Fibroblast of lung (primary cell): ENCODE measurements around the gene TMEM239. TPM values are rescaled to one million over a fixed set of nuclear protein-coding genes. Genes with fewer than 3 reads are reported as not detected.
"Not testable (repeated sequence)": the region's sequence is repeated elsewhere in the genome, so short reads cannot be mapped to it uniquely, and the experiment has no call there.

Experiments
- DNase-seq, 2 donors: peaks; one replicate each; pipeline versions ENCODE4 v3.0.0 to v3.0.0-alpha.2; 2010; ENCODE audit warnings: low read depth in 2 of 2
- H2AFZ ChIP-seq: 2 replicates; pipeline ENCODE4 v1.5.1; 2012; ENCODE audit warnings: low read length, control low read depth, inconsistent platforms
- H3K27ac ChIP-seq: 2 replicates; pipeline ENCODE4 v1.5.1; 2011; ENCODE audit warnings: low read length, control low read depth; ENCODE audit not compliant: insufficient read depth
- H3K27me3 ChIP-seq: 2 replicates; pipeline ENCODE4 v1.5.1; 2011; ENCODE audit warnings: mild to moderate bottlenecking, low read length; ENCODE audit not compliant: control insufficient read depth, insufficient read depth
- H3K36me3 ChIP-seq: 2 replicates; pipeline ENCODE4 v1.5.1; 2011; ENCODE audit warnings: low read length; ENCODE audit not compliant: control insufficient read depth, insufficient read depth
- H3K4me1 ChIP-seq: 2 replicates; pipeline ENCODE4 v1.5.1; 2011; ENCODE audit warnings: low read length; ENCODE audit not compliant: control insufficient read depth, insufficient read depth; ENCODE audit errors: extremely low read depth
- H3K4me2 ChIP-seq: 2 replicates; pipeline ENCODE4 v1.5.1; 2011; ENCODE audit warnings: low read length, control low read depth; ENCODE audit not compliant: insufficient read depth; ENCODE audit errors: extremely low read depth
- H3K4me3 ChIP-seq, 4 experiments: fragments of 200-600 bp in 1 of 4; sonication (generic) in 1 of 4; replicated peaks in 1 of 4; 2 replicates each; pipeline ENCODE4 v1.5.1; 2011 to 2016; ENCODE audit warnings: low read length in 4 of 4, low read depth in 3 of 4, mild to moderate bottlenecking in 3 of 4, control low read depth in 2 of 4, inconsistent platforms in 1 of 4, mixed read lengths in 1 of 4; ENCODE audit not compliant: insufficient read depth in 1 of 4; ENCODE audit errors: control extremely low read depth in 1 of 4
- H3K79me2 ChIP-seq: 2 replicates; pipeline ENCODE4 v1.5.1; 2012; ENCODE audit warnings: mild to moderate bottlenecking, low read length, inconsistent platforms; ENCODE audit not compliant: control insufficient read depth, insufficient read depth
- H3K9ac ChIP-seq: 2 replicates; pipeline ENCODE4 v1.5.1; 2011; ENCODE audit warnings: mild to moderate bottlenecking, low read length, control low read depth; ENCODE audit not compliant: insufficient read depth
- H3K9me3 ChIP-seq: 2 replicates; pipeline ENCODE4 v1.5.1; 2012; ENCODE audit warnings: low read depth, low read length; ENCODE audit not compliant: control insufficient read depth, insufficient read depth
- H4K20me1 ChIP-seq: 2 replicates; pipeline ENCODE4 v1.5.1; 2011; ENCODE audit warnings: low read length; ENCODE audit not compliant: control insufficient read depth, insufficient read depth; ENCODE audit errors: extremely low read depth
- EZH2 ChIP-seq: IDR thresholded peaks from 2 replicates; pipeline ENCODE4 v1.5.1; 2012; ENCODE audit warnings: low read length, control low read depth, mild to moderate bottlenecking; ENCODE audit errors: missing control alignments
- polyA minus RNA-seq: library from RNA; depleted of rRNA, polyadenylated mRNA; stranded (reverse); fragments of >200 nt; gene quantifications from 2 replicates; pipeline ENCODE4 v1.2.3, GENCODE V29; 2011; ENCODE audit warnings: low replicate concordance
- polyA plus RNA-seq, 2 donors: library from polyadenylated mRNA; depleted of rRNA in 1 of 2; stranded (reverse) in 1 of 2; unstranded in 1 of 2; fragments of >200 nt; gene quantifications; 2 replicates each; pipeline ENCODE4 v1.2.1, GENCODE V29; 2011 to 2012; ENCODE audit warnings: missing spikeins in 1 of 2
- total RNA-seq: library from RNA; depleted of rRNA; stranded (reverse); fragments of >200 nt; gene quantifications from 2 replicates; pipeline ENCODE4 v1.2.1, GENCODE V29; 2014
- TF ChIP-seq, protein P1 (sequence below), 2 donors: IDR thresholded peaks in 1 of 2; conservative IDR thresholded peaks in 1 of 2; 1 replicate in 1 of 2; 2 replicates in 1 of 2; pipeline ENCODE4 v1.5.1; 2011 to 2012; ENCODE audit warnings: low read length in 2 of 2, control low read depth in 1 of 2, inconsistent platforms in 1 of 2, low read depth in 1 of 2, mild to moderate bottlenecking in 1 of 2

Gene TMEM239
- total RNA-seq, result under 0.01 TPM in 1 of 2 replicates, not detected in the other
- polyA plus RNA-seq, result 0.03 TPM in 1 of 2 replicates, not detected in the other
- polyA plus RNA-seq (2012), result not detected in 2 replicates
- not detected in 2 replicates for polyA minus RNA-seq

DNA sequence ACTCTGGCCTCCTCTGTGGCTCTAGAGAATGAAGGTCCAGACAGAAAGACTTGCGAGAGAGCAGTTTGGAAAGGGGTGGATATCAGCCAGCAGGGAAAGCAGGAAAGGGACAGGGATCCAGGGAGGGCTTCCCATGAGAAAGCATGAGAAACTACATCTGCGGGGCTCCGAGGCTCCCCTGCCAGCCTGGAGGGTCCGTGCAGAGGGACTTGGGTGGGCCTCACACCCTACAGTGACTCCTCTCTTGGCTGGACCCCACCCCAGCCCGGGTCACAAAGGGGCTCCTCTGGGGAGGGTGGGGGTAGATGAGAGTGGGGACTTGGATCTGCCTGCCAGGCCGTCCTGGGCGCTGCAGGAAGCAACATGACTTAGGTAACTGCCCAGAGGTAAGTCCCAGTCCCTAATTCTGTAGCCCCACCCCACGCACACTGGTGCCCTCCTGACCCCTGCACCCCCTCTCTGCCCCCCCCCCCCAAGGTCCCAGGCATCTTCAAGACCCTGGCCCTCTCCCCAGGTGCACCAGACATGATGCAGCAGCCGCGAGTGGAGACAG lies at the start of gene TMEM239:
Gene TMEM239, plus strand, starts transcription at position 335 of the 553 bp plus-strand sequence. Its CDS starts 191 bp downstream, at position 526.
- Histone ChIP-seq H3K36me3 (no peaks in the 10 kb centered on the region), H3K9ac (no peak within 1 kb of the TSS), H3K27ac (peak within 1 kb of the TSS; percentile 81), H3K4me1 (peaks cover 24% of the 10 kb centered on the region), H4K20me1 (no peaks in the 10 kb centered on the region), H3K79me2 (no peaks in the 10 kb centered on the region), H2AFZ (no peak within 1 kb of the TSS), H3K4me2 (no peak within 1 kb of the TSS), H3K9me3 (no peaks in the 10 kb centered on the region), H3K4me3 (no peak within 1 kb of the TSS), H3K27me3 (peaks cover 7% of the 10 kb centered on the region)
- no peak for TF ChIP-seq EZH2
- TF ChIP-seq, protein P1, sequence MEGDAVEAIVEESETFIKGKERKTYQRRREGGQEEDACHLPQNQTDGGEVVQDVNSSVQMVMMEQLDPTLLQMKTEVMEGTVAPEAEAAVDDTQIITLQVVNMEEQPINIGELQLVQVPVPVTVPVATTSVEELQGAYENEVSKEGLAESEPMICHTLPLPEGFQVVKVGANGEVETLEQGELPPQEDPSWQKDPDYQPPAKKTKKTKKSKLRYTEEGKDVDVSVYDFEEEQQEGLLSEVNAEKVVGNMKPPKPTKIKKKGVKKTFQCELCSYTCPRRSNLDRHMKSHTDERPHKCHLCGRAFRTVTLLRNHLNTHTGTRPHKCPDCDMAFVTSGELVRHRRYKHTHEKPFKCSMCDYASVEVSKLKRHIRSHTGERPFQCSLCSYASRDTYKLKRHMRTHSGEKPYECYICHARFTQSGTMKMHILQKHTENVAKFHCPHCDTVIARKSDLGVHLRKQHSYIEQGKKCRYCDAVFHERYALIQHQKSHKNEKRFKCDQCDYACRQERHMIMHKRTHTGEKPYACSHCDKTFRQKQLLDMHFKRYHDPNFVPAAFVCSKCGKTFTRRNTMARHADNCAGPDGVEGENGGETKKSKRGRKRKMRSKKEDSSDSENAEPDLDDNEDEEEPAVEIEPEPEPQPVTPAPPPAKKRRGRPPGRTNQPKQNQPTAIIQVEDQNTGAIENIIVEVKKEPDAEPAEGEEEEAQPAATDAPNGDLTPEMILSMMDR (conservative IDR thresholded peaks at IDR 0.05 in 1 of 2, IDR thresholded peaks at IDR 0.05 in 1 of 2; ENCODE audit: low read depth in 1 of 2, low read length in 2 of 2), result no peak
- DNase-seq, result no peak

DNA sequence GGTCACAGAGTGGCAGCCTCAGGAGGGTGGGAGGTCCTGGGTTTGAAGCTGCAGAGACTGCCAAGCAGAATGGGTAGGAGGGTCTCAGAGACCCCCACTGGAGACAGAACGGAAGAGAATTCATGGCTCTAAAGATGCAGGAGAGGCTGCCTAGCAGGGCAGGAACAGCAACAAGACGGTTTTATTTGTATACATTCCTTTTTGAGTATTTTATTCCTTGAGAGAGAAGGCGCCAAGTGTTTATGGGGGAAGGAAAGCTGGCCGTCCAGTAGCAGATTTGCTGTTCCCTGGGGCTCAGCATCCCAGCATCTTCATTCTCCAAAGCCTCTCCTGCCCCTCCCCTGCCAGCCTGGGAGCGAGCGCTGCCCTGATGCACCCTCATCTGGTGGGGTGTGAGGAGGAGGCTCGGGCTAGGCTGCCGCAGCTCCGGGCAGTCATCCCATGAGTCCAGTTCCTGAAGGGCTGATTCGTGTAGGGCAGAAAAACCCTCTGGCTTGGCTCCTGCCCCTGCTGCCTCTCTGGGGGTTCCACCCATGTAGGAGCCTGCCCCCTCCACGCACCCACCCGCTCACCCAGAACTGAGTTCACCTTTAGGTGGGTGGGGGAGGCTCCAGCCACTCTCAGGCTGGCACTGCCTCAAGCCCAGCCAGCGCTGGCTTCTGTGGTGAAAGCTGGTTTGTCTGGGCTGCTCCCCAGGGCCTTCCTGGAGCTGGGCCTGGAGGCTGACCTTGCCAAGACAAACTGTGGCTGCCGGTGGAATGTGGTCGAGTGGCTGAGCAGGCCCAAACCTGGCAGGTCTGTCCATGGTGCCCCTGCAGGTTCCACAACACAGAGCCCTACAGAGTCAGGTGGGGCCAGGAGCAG lies 48.2 kb upstream of the TMEM239 start:
- no peak for TF ChIP-seq EZH2
- TF ChIP-seq, protein P1 (conservative IDR thresholded peaks at IDR 0.05 in 1 of 2, IDR thresholded peaks at IDR 0.05 in 1 of 2; ENCODE audit: low read depth in 1 of 2, low read length in 2 of 2), result no peak
- no peaks in the 10 kb centered on the region for H3K4me1 ChIP-seq
- no peak overlapping the region for H3K9ac ChIP-seq
- no peak overlapping the region for H3K4me3 ChIP-seq
- DNase-seq, result peak; percentile 12 to 70
- H3K27ac ChIP-seq, result no peak overlapping the region
- no peak overlapping the region for H3K4me2 ChIP-seq
- no peaks in the 10 kb centered on the region for H4K20me1 ChIP-seq
- peaks cover 20% of the 10 kb centered on the region for H3K27me3 ChIP-seq
- no peaks in the 10 kb centered on the region for H3K36me3 ChIP-seq
- H3K79me2 ChIP-seq, result no peaks in the 10 kb centered on the region
- no peaks in the 10 kb centered on the region for H3K9me3 ChIP-seq
- no peak overlapping the region for H2AFZ ChIP-seq

DNA sequence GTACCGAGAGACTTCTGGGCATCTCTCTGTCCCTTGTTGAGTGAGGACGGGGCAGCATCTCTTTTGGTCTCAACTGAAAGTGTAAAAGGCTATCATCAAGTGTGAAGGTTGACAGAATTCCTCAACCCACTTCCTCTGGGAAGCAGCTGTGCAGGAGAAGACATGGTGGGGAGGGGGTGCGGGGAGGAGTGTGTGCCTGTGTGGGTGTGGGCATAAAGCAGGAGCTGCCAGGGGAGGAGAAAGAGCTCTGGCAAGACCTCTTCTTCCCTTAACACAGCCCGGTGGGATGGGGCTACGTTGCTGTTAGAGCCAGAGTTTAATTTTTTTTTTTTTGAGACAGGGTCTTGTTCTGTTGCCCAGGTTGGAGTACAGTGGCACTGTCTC lies 47.5 kb upstream of the TMEM239 start:
- Histone ChIP-seq H2AFZ (no peak overlapping the region), H3K4me1 (no peaks in the 10 kb centered on the region), H3K9me3 (no peaks in the 10 kb centered on the region), H3K36me3 (no peaks in the 10 kb centered on the region), H3K4me3 (no peak overlapping the region), H3K9ac (no peak overlapping the region), H3K27ac (no peak overlapping the region), H3K27me3 (peaks cover 16% of the 10 kb centered on the region), H3K4me2 (no peak overlapping the region), H4K20me1 (no peaks in the 10 kb centered on the region), H3K79me2 (no peaks in the 10 kb centered on the region)
- TF ChIP-seq, protein P1 (conservative IDR thresholded peaks at IDR 0.05 in 1 of 2, IDR thresholded peaks at IDR 0.05 in 1 of 2; ENCODE audit: low read depth in 1 of 2, low read length in 2 of 2), result no peak
- TF ChIP-seq EZH2, result no peak
- DNase-seq, result no peak

DNA sequence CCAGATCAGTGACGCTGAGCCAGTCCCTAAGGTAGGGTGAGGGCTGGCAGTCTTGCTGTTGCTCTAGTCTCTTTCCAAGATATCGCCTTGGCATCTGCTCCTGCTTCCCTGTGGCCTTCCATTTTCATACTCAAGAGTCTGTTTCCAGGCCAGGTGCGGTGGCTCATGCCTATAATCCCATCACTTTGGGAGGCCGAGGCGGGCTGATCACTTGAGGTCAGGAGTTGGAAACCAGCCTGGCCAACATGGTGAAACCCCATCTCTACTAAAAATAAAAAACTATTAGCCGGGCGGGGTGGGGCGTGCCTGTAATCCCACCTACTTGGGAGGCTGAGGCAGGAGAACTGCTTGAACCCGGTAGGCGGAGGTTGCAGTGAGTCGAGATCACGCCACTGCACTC lies 46.1 kb upstream of the TMEM239 start:
- H4K20me1 ChIP-seq, H2AFZ ChIP-seq, H3K9ac ChIP-seq, H3K4me3 ChIP-seq, H3K4me1 ChIP-seq, H3K27ac ChIP-seq, DNase-seq, H3K36me3 ChIP-seq, H3K79me2 ChIP-seq, H3K9me3 ChIP-seq, H3K4me2 ChIP-seq: not testable (repeated sequence)
- H3K27me3 ChIP-seq, result peaks cover 10% of the 10 kb centered on the region
